Suprapubic skin (tissue), 3 donors: Measurements from ENCODE around the gene PLD5.
"Not testable (repeated sequence)": the region's sequence is repeated elsewhere in the genome, so short reads cannot be mapped to it uniquely, and the experiment has no call there.

Source experiments
- POLR2AphosphoS5 ChIP-seq, 3 donors: sonication (generic); formaldehyde crosslinking; IDR thresholded peaks; one replicate each; pipeline ENCODE4 v1.6.1; 2017; ENCODE audit warnings: antibody characterized with exemption in 3 of 3
- TF ChIP-seq, protein P1 (sequence below), 2 donors: fragments of 200-600 bp in 1 of 2; fragments of 450-650 bp in 1 of 2; sonication (generic) in 1 of 2; IDR thresholded peaks; one replicate each; pipeline ENCODE4 v1.5.1; 2016 to 2019; ENCODE audit warnings: antibody characterized with exemption in 2 of 2, mild to moderate bottlenecking in 1 of 2, moderate library complexity in 1 of 2

DNA sequence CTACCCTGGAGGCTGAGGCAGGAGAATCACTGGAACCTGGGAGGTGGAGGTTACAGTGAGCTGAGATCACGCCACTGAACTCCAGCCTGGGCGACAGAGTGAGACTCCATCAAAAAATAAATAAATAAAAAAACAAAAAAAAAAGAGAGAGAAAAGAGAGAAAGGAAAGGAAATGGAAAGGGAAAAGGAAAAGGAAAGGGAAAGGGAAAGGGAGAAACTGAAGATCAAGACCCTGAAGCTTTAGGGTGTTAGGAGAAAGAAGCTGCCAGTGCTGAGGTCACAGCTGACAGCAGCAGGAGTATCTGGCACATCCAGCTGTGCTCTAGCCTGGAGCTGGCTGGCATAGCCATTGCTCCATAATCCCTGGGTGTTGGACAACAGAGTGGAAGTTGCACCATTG, 257.5 kb downstream of the PLD5 start:
- TF ChIP-seq, protein P1, sequence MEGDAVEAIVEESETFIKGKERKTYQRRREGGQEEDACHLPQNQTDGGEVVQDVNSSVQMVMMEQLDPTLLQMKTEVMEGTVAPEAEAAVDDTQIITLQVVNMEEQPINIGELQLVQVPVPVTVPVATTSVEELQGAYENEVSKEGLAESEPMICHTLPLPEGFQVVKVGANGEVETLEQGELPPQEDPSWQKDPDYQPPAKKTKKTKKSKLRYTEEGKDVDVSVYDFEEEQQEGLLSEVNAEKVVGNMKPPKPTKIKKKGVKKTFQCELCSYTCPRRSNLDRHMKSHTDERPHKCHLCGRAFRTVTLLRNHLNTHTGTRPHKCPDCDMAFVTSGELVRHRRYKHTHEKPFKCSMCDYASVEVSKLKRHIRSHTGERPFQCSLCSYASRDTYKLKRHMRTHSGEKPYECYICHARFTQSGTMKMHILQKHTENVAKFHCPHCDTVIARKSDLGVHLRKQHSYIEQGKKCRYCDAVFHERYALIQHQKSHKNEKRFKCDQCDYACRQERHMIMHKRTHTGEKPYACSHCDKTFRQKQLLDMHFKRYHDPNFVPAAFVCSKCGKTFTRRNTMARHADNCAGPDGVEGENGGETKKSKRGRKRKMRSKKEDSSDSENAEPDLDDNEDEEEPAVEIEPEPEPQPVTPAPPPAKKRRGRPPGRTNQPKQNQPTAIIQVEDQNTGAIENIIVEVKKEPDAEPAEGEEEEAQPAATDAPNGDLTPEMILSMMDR (IDR thresholded peaks at IDR 0.05): not testable (repeated sequence)
- TF ChIP-seq POLR2AphosphoS5 (IDR thresholded peaks at IDR 0.05): not testable (repeated sequence)
